Ishikawa (cell line): Measurements from ENCODE around the gene ARHGEF4.

Experiments
- CREB1 ChIP-seq: IDR thresholded peaks from 2 replicates; pipeline ENCODE4 v1.6.1; 2012; ENCODE audit warnings: low read depth
- EP300 ChIP-seq: IDR thresholded peaks from 2 replicates; pipeline ENCODE4 v1.6.1; 2012; ENCODE audit warnings: borderline replicate concordance
- RAD21 ChIP-seq: IDR thresholded peaks from 2 replicates; pipeline ENCODE4 v1.6.1; 2012; ENCODE audit warnings: low read depth
- REST ChIP-seq: IDR thresholded peaks from 2 replicates; pipeline ENCODE4 v1.6.1; 2012; ENCODE audit warnings: low read depth, mild to moderate bottlenecking
- TAF1 ChIP-seq: IDR thresholded peaks from 2 replicates; pipeline ENCODE4 v1.6.1; 2012; ENCODE audit warnings: low read depth, mild to moderate bottlenecking
- USF1 ChIP-seq: IDR thresholded peaks from 2 replicates; pipeline ENCODE4 v1.6.1; 2012
- YY1 ChIP-seq: IDR thresholded peaks from 2 replicates; pipeline ENCODE4 v1.6.1; 2012; ENCODE audit warnings: low read depth
- ZBTB7A ChIP-seq: IDR thresholded peaks from 2 replicates; pipeline ENCODE4 v1.6.1; 2012; ENCODE audit warnings: low read depth

GRCh38 chr2:130918393-130918792 is 81.7 kb downstream of the ARHGEF4 start:
- no peak for TF ChIP-seq TAF1
- no peak for TF ChIP-seq YY1
- TF ChIP-seq CREB1: no peak
- TF ChIP-seq USF1: no peak
- TF ChIP-seq EP300: no peak
- no peak for TF ChIP-seq ZBTB7A
- TF ChIP-seq REST: no peak
- TF ChIP-seq RAD21: no peak
